Heart left ventricle (tissue), 16 donors: ENCODE data around the gene KRTAP22-1. TPM values are rescaled to one million over a fixed set of nuclear protein-coding genes. Genes with fewer than 3 reads are reported as not detected.

ENCODE experiments used
- ATAC-seq, 4 donors: fragments of 200-7000 bp; cut with Tn5 transposase; one replicate each; pipeline ENCODE4 v1.9.1; 2020 to 2022; ENCODE audit warnings: moderate library complexity in 4 of 4, mild to moderate bottlenecking in 3 of 4, moderate number of reproducible peaks in 1 of 4
- DNase-seq, 5 donors: peaks; one replicate each; pipeline ENCODE4 v3.0.0-alpha.2; 2020
- H3K27ac ChIP-seq, 12 donors: fragments of 200-600 bp; sonication (generic) in 4 of 12; one replicate each; pipeline versions ENCODE4 v1.5.0 to v1.8.0; 2016 to 2022; ENCODE audit warnings: mild to moderate bottlenecking in 2 of 12
- H3K27me3 ChIP-seq, 9 donors: fragments of 200-600 bp; sonication (generic) in 2 of 9; one replicate each; pipeline versions ENCODE4 v1.5.1 to v1.8.0; 2016 to 2022; ENCODE audit warnings: mild to moderate bottlenecking in 3 of 9
- H3K36me3 ChIP-seq, 9 donors: fragments of 200-600 bp; sonication (generic) in 2 of 9; one replicate each; pipeline versions ENCODE4 v1.5.0 to v1.8.0; 2018 to 2022; ENCODE audit warnings: mild to moderate bottlenecking in 2 of 9
- H3K4me1 ChIP-seq, 12 donors: fragments of 200-600 bp; sonication (generic) in 4 of 12; one replicate each; pipeline versions ENCODE4 v1.5.0 to v1.8.0; 2016 to 2022; ENCODE audit warnings: mild to moderate bottlenecking in 3 of 12
- H3K4me3 ChIP-seq, 12 donors: fragments of 200-600 bp; sonication (generic) in 4 of 12; one replicate each; pipeline versions ENCODE4 v1.5.0 to v1.8.0; 2017 to 2022; ENCODE audit warnings: mild to moderate bottlenecking in 9 of 12, moderate library complexity in 4 of 12
- H3K9me3 ChIP-seq, 12 donors: fragments of 200-600 bp; sonication (generic) in 4 of 12; one replicate each; pipeline versions ENCODE4 v1.5.0 to v1.8.0; 2016 to 2022; ENCODE audit warnings: mild to moderate bottlenecking in 1 of 12
- POLR2A ChIP-seq, 2 donors: fragments of 450-650 bp; IDR thresholded peaks; one replicate each; pipeline ENCODE4 v1.6.1; 2017; ENCODE audit warnings: antibody characterized with exemption in 2 of 2, mild to moderate bottlenecking in 2 of 2, moderate library complexity in 2 of 2
- WGBS, 4 donors: extraction: QIAGEN DNeasy Blood & Tissue Kit in 2 of 4; methylation state at CpG; one replicate each; pipeline versions ENCODE4 v1.1.5 to v1.1.7; 2013 to 2018; 5-methylcytosine and 5-hydroxymethylcytosine counted together
- intact Hi-C, 10 donors: fragments of 100-400 bp; cut with DNase I; formaldehyde crosslinking; loops; one replicate each; pipeline versions ENCODE4 v1.11.1 to v1.14.2; 2022
- polyA plus RNA-seq, 2 donors: library from polyadenylated mRNA; stranded (reverse); fragments of 200-250 nt; gene quantifications; one replicate each; pipeline ENCODE4 v1.2.3, GENCODE V29; 2013
- total RNA-seq, 9 donors: library from RNA; depleted of rRNA in 2 of 9; stranded (reverse); fragments of >200 nt in 2 of 9; fragmentation: NEBNext Ultra II Directional in 3 of 9; extraction: Animal tissue kit (Norgen Biotek cat#: 25700) in 3 of 9; gene quantifications; one replicate each; pipeline versions ENCODE4 v1.1.0 to v1.2.4, GENCODE V29; 2016 to 2023
- TF ChIP-seq, protein P1 (sequence below), 12 donors: fragments of 200-600 bp; sonication (generic) in 4 of 12; IDR thresholded peaks; one replicate each; pipeline versions ENCODE4 v1.5.0 to v1.8.0; 2018 to 2022; ENCODE audit warnings: antibody characterized with exemption in 12 of 12, mild to moderate bottlenecking in 5 of 12
- donor health status: ischemic (EF 13 %, LVEDD 7.1; RV severe dilation, severe dysfunction).
- donor health status: healthy with polysubstance abuse.
- donor health status: DM: no; HTN: yes; CAD: no.
- donor health status: DM: no; HTN: no; CAD: no.
- donor health status: ischemic (EF 25% LVEDD 6.9; RV normal size, moderate dysfunction).
- donor health status: ischemic (EF 25% LVEDD 5.7; RV mildly dilated, moderate dysfunction).
- donor health status: healthy.
- donor health status: DM: yes; HTN: yes; CAD: no.
- donor health status: ischemic (EF 35%, LVEDD 5.7; RV mildly dilated, moderate dysfunction).
- donor health status: nonischemic (EF 11% LVEDD 7.7; RV severe dilation, severe dysfunction).
- donor health status: DM: yes; HTN: yes; CAD: no.
- donor health status: PGD.
- donor health status: ischemic (EF 29% LVEDD 5.4; RV normal size, mild dysfunction).
- donor health status: nonischemic (EF 23%, LVEDD 6.1; RV moderate dilation, normal function).

Gene KRTAP22-1
- total and polyA plus RNA-seq, 11 donors, result not detected

DNA sequence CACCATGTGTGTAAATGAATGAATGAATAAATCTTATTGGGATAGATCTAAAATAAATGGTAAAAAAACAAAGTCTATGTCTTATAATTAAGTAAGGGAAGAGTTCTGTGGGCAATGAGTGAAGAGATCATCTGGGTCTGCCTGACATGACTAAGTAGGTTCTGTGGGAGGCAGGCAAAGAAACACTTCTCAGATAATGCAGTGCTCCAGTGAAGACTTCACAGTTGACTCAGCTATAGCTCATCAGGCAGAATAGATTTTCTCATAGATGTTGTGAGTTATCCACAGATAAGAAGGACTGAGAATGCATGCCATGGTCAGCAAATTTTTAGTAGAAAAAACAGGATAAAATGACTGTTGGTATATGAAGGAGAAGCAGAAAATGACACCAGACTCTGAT is 23.1 kb upstream of the KRTAP22-1 start:
- no peak for DNase-seq
- intact Hi-C loops, result no loop called here

DNA sequence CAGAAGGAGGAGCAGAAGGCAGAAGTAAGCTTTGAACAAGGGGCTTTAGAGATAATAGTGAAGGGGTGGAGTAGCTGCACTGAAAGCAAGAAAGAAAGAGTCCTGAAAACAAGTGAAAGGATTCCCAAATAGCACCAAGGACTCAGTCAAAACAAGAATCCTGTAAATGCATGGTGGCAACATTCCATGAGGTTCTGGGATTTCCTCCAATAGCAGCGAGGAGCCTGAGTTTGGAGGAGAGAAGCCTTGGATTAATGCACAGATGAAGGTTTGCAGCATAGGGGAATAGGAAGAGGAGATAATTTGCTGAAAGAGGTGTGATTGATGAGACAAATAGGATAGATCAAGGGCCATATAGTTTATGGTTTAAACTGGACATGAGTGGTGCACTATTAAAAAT is 21.5 kb upstream of the KRTAP22-1 start:
- no peak for DNase-seq
- 27 to 54% (median 31%) methylated on average over 1 of the region's 1 CpG for WGBS, 4 donors

More for the DNA sequence above, 23.1 kb upstream of the KRTAP22-1 start:
- H3K4me3 ChIP-seq, result no peak overlapping the region
- H3K36me3 ChIP-seq, result no peaks in the 10 kb centered on the region
- H3K4me1 ChIP-seq, result no peaks in the 10 kb centered on the region
- H3K27ac ChIP-seq, result no peak overlapping the region
- H3K9me3 ChIP-seq, result no peaks in the 10 kb centered on the region
- H3K27me3 ChIP-seq, result no peaks in the 10 kb centered on the region
- TF ChIP-seq, protein P1, sequence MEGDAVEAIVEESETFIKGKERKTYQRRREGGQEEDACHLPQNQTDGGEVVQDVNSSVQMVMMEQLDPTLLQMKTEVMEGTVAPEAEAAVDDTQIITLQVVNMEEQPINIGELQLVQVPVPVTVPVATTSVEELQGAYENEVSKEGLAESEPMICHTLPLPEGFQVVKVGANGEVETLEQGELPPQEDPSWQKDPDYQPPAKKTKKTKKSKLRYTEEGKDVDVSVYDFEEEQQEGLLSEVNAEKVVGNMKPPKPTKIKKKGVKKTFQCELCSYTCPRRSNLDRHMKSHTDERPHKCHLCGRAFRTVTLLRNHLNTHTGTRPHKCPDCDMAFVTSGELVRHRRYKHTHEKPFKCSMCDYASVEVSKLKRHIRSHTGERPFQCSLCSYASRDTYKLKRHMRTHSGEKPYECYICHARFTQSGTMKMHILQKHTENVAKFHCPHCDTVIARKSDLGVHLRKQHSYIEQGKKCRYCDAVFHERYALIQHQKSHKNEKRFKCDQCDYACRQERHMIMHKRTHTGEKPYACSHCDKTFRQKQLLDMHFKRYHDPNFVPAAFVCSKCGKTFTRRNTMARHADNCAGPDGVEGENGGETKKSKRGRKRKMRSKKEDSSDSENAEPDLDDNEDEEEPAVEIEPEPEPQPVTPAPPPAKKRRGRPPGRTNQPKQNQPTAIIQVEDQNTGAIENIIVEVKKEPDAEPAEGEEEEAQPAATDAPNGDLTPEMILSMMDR (IDR thresholded peaks at IDR 0.05), result no peak
- TF ChIP-seq POLR2A (IDR thresholded peaks at IDR 0.05), result no peak
- no peak for ATAC-seq

DNA sequence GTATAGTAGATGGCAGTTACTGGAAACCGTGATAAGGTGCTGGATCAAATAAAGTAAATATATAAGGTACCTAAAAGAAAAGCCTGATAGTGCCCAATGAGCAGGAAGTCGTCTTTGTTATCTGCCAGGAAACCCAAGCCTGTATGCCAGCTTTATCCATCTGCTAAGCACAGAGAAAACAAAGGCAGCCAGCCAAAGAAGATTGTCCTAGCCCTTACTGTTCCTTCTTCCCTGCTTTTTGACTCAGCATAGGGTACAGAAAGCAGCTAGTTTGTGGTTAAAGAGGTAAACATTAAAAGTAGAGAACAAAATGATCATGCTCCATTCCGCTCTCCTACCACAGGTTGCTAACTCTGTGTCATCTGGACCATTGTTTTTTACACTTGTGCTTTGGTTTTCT is 20.8 kb upstream of the KRTAP22-1 start:
- WGBS, 4 donors, result 47 to 55% (median 53%) methylated on average over 3 of the region's 3 CpGs

More for the DNA sequence above, 21.5 kb upstream of the KRTAP22-1 start:
- intact Hi-C loops, result no loop called here
- H3K36me3 ChIP-seq, result no peaks in the 10 kb centered on the region
- H3K9me3 ChIP-seq, result no peaks in the 10 kb centered on the region
- ATAC-seq, result no peak
- no peaks in the 10 kb centered on the region for H3K27me3 ChIP-seq
- no peak overlapping the region for H3K27ac ChIP-seq
- no peak overlapping the region for H3K4me3 ChIP-seq
- TF ChIP-seq, protein P1 (IDR thresholded peaks at IDR 0.05), result no peak
- no peak for TF ChIP-seq POLR2A (IDR thresholded peaks at IDR 0.05)
- no peaks in the 10 kb centered on the region for H3K4me1 ChIP-seq

DNA sequence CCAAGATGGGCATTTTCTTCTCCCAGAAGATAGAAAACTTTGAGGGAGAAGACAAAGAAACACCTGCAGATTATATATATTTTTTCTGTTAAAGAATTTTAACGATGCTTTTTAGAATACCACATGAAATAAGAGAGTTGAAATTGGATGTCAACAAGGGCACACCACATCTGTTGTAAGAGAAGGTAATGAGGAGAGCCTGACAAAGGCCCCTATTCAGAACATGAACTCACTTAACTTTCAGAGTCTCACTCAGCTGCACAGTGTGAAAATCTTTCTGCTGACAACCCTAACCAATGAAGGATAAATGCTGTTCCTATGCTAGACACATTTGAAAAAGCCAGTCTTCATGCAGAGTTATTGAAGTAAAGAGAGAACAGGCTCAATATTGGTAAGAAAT is 18.0 kb upstream of the KRTAP22-1 start:
- no peak overlapping the region for H3K4me3 ChIP-seq
- H3K4me1 ChIP-seq, result no peaks in the 10 kb centered on the region
- no peak for ATAC-seq
- no peaks in the 10 kb centered on the region for H3K27me3 ChIP-seq
- intact Hi-C loops, result loop anchor here in 1 of 10 donors (10.0 kb wide), 1 partner anchor 58 kb away; no protein-coding TSS in a partner anchor
- no peak for DNase-seq
- WGBS, 4 donors, result 51 to 64% (median 54%) methylated on average over 1 of the region's 1 CpG
- no peak overlapping the region for H3K27ac ChIP-seq
- no peaks in the 10 kb centered on the region for H3K36me3 ChIP-seq
- TF ChIP-seq POLR2A (IDR thresholded peaks at IDR 0.05), result no peak
- TF ChIP-seq, protein P1 (IDR thresholded peaks at IDR 0.05), result no peak
- no peaks in the 10 kb centered on the region for H3K9me3 ChIP-seq

More for the DNA sequence above, 20.8 kb upstream of the KRTAP22-1 start:
- no peak overlapping the region for H3K4me3 ChIP-seq
- ATAC-seq (no peak), DNase-seq (no peak)
- H3K4me1 ChIP-seq, result no peaks in the 10 kb centered on the region
- H3K9me3 ChIP-seq, result no peaks in the 10 kb centered on the region
- intact Hi-C loops, result loop anchor here in 1 of 10 donors (10.0 kb wide), 1 partner anchor 55 kb away; no protein-coding TSS in a partner anchor
- H3K36me3 ChIP-seq, result no peaks in the 10 kb centered on the region
- no peaks in the 10 kb centered on the region for H3K27me3 ChIP-seq
- H3K27ac ChIP-seq, result no peak overlapping the region
- TF ChIP-seq POLR2A (IDR thresholded peaks at IDR 0.05), result no peak
- TF ChIP-seq, protein P1 (IDR thresholded peaks at IDR 0.05), result no peak
